Spinal cord (tissue), 10 donors: ENCODE results near the gene CLTB. TPM values are rescaled to one million over a fixed set of nuclear protein-coding genes. Genes with fewer than 3 reads are reported as not detected.

Experiments used
- DNase-seq, 6 donors: peaks; one replicate each; pipeline versions ENCODE4 v3.0.0 to v3.0.0-alpha.2; 2013 to 2015; ENCODE audit warnings: low spot score in 6 of 6, low read depth in 4 of 6
- H3K27ac ChIP-seq: one replicate; pipeline ENCODE4 v1.5.1; 2013; ENCODE audit warnings: low read depth, low read length, control low read depth
- H3K27me3 ChIP-seq: one replicate; pipeline ENCODE4 v1.6.1; 2013; ENCODE audit warnings: low read length; ENCODE audit not compliant: control insufficient read depth, insufficient read depth
- H3K36me3 ChIP-seq: one replicate; pipeline ENCODE4 v1.6.1; 2013; ENCODE audit warnings: low read length; ENCODE audit not compliant: control insufficient read depth, insufficient read depth
- H3K4me1 ChIP-seq: one replicate; pipeline ENCODE4 v1.6.1; 2013; ENCODE audit warnings: low read length; ENCODE audit not compliant: control insufficient read depth, insufficient read depth
- H3K4me3 ChIP-seq: one replicate; pipeline ENCODE4 v1.5.1; 2013; ENCODE audit warnings: low read depth, low read length, control low read depth
- H3K9me3 ChIP-seq: one replicate; pipeline ENCODE4 v1.6.1; 2013; ENCODE audit warnings: low read length; ENCODE audit not compliant: control insufficient read depth, insufficient read depth
- WGBS: methylation state at CpG from one replicate; pipeline ENCODE4 v1.1.5; 2013; ENCODE audit warnings: missing lambda C conversion rate; ENCODE audit not compliant: insufficient coverage; 5-methylcytosine and 5-hydroxymethylcytosine counted together
- polyA plus RNA-seq, 2 donors: library from polyadenylated mRNA; unstranded; fragments of 120-200 nt; gene quantifications; one replicate each; pipeline ENCODE4 v1.2.1, GENCODE V29; 2013; ENCODE audit not compliant: insufficient read length in 2 of 2
- total RNA-seq, 2 donors: library from RNA; depleted of rRNA in 1 of 2; stranded (reverse); fragments of 120-200 nt in 1 of 2; fragments of >200 nt in 1 of 2; gene quantifications; one replicate each; pipeline versions ENCODE4 v1.2.3 to v1.2.4, GENCODE V29; 2013 to 2014
- donor health status: healthy.

Gene CLTB
- total and polyA plus RNA-seq, 4 donors = 70.8 to 191 (median 160) TPM

DNA sequence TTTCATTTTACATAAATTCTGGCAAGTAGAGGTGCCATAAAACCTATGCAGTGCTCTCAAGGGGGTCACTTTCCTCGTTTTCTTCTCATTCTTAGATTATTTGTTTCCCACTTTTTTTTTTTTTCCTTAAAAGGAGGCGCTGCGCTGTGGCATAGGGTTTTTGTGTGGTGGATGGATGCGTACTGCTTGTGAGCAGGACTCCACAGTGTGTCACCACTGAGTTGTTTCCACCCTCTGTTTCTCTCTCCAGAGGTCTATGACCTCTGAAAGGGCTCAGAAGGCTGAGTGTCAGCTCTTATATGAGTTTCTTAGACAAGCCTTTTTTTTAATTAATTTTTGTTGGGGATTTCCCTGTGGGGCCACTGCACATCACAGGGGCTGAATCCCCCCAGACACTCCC, 13.6 kb upstream of the CLTB start:
- Histone ChIP-seq H3K27me3 (no peaks in the 10 kb centered on the region), H3K9me3 (peaks cover 2% of the 10 kb centered on the region), H3K4me1 (no peaks in the 10 kb centered on the region), H3K36me3 (no peaks in the 10 kb centered on the region), H3K27ac (no peak overlapping the region), H3K4me3 (no peak overlapping the region)
- peak in 1 of 6 donors; percentile 9 for DNase-seq
- WGBS = no CpG with 5 or more reads among the region's 4 CpGs

DNA sequence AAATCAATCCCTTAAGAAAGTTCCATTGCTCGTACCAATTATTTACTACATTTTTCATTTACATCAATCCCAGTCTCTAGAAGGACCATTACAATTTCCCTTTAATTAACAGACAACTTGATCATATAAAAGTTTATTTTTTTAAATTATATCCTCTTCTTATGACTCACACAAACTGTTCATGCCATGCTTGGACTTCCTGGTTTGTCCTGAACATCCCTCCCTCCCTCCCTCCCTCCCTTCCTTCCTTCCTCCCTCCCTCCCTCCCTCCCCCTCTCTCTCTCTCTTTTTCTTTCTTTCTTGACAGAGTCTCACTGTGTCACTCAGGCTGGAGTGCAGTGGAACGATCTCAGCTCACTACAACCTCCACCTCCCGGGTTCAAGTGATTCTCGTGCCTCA, 11.6 kb upstream of the CLTB start:
- Histone ChIP-seq H3K4me3 (no peak overlapping the region), H3K36me3 (no peaks in the 10 kb centered on the region), H3K27me3 (no peaks in the 10 kb centered on the region), H3K4me1 (no peaks in the 10 kb centered on the region), H3K9me3 (peaks cover 2% of the 10 kb centered on the region), H3K27ac (no peak overlapping the region)
- WGBS = 75% methylated on average over 2 of the region's 4 CpGs
- DNase-seq = no peak

DNA sequence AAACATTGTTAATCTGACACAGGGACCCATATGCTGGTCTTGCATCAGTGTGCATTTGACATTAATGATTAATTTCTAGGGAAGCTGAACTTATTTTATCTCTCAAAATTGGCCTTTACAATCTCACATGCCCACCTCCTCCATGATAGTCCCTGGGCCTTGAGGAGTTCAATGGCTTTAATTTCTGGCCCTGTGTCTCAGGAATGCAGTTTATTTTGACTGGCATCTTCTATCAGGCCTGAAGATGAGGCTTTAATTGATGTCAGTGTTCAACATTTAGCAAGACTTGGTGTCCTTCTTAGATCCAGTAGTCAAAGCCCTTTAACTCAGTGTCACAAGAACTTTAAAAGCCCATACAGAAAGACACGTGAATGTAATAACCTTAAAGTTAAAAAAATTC, 10.5 kb upstream of the CLTB start:
- no CpG with 5 or more reads among the region's 1 CpG for WGBS
- Histone ChIP-seq H3K27me3 (no peaks in the 10 kb centered on the region), H3K9me3 (peaks cover 2% of the 10 kb centered on the region), H3K27ac (no peak overlapping the region), H3K4me1 (no peaks in the 10 kb centered on the region), H3K36me3 (no peaks in the 10 kb centered on the region), H3K4me3 (no peak overlapping the region)
- DNase-seq = no peak

DNA sequence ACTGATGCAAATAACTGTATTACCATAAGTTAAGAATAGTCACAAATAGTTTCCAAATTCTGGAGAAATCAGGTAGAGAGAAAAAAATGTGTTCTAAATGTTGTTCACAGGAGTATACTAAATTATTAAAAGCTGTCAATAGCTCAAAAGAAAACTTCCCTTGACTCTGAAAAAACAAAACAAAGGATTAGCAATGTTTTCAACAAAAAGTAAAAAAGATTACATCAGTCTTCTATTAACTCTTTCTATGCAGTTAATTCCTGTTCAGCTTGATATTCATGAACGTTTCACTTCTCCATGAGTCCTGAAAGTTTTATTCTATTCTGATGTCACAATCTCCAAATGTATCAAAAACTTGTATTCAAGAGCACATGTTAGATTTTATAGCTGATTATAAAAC, 9.5 kb upstream of the CLTB start:
- Histone ChIP-seq H3K27me3 (peaks cover 2% of the 10 kb centered on the region), H3K27ac (no peak overlapping the region), H3K4me1 (no peaks in the 10 kb centered on the region), H3K36me3 (no peaks in the 10 kb centered on the region), H3K4me3 (no peak overlapping the region), H3K9me3 (peaks cover 2% of the 10 kb centered on the region)
- no CpG with 5 or more reads among the region's 1 CpG for WGBS
- DNase-seq = no peak

DNA sequence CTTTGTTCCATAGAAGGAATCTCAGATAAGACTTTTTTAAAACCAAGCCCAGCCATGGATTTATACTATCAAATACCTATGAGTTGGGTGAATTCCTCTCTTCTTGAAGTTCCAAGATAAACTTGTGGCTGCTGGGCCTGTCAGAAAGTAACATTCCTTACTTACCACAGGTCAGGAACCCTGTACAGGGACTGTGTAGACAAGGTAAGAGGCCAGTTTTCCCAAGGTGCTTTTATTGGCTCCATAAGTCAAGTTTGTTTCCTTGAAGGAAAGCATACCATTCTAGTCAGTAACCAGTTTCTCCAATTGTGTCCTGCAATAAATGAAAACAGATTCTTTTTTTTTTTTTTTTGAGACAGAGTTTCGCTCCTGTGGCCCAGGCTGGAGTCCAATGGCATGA, 8.8 kb upstream of the CLTB start:
- H3K27me3 ChIP-seq = peaks cover 4% of the 10 kb centered on the region
- H3K27ac ChIP-seq = no peak overlapping the region
- WGBS = no CpG with 5 or more reads among the region's 1 CpG
- peaks cover 2% of the 10 kb centered on the region for H3K9me3 ChIP-seq
- H3K36me3 ChIP-seq = no peaks in the 10 kb centered on the region
- H3K4me1 ChIP-seq = no peaks in the 10 kb centered on the region
- DNase-seq = no peak
- no peak overlapping the region for H3K4me3 ChIP-seq

DNA sequence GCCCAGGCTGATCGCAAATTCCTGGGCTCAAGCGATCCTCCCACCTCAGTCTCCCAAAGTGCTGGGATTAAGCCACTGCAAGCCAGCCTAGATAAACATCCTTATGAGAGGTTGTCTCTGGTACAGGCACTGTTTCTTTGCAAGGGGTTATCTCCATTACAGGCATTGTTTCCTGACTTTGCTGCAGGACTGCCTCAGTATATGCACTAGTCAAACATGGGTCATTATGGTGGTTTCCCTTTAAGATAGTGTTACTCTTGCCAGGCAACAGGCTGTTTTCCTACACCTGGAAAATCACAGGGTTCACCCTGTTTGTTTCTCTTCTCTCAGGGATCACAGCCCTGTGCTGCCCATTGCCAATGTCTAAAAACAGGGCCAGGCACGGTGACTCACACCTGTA, 7.8 kb upstream of the CLTB start:
- H3K9me3 ChIP-seq = peaks cover 2% of the 10 kb centered on the region
- H3K4me1 ChIP-seq = no peaks in the 10 kb centered on the region
- no peak for DNase-seq
- no peak overlapping the region for H3K27ac ChIP-seq
- peaks cover 4% of the 10 kb centered on the region for H3K27me3 ChIP-seq
- no peak overlapping the region for H3K4me3 ChIP-seq
- WGBS = no CpG with 5 or more reads among the region's 3 CpGs
- no peaks in the 10 kb centered on the region for H3K36me3 ChIP-seq

DNA sequence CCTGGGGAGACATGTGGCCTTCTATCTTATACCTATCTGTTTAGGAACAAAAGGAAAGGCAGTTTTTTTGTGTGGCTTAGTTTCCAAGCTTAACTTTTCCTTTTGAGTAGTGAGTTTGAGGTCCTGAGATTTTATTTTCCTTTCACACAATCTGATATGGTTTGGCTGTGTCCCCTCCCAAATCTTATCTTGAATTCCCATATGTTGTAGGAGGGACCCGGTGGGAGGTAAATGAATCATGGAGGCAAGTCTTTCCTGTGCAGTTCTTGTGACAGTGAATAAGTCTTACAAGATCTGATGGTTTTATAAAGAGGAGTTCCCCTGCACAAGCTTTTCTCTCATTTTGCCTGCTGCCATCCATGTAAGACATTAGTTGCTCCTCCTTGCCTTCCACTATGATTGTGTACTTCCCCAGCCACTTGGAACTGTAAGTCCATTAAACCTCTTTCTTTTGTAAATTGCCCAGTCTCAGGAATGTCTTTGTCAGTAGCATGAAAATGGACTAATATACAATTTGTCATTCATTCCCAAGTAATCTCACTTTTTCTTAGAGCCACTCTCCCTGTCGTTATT, 4.7 kb upstream of the CLTB start:
- H3K9me3 ChIP-seq = peaks cover 2% of the 10 kb centered on the region
- no peak overlapping the region for H3K27ac ChIP-seq
- H3K4me1 ChIP-seq = peaks cover 7% of the 10 kb centered on the region
- H3K27me3 ChIP-seq = peaks cover 4% of the 10 kb centered on the region
- WGBS = no CpG with 5 or more reads among the region's 2 CpGs
- H3K4me3 ChIP-seq = no peak overlapping the region
- DNase-seq = no peak
- H3K36me3 ChIP-seq = no peaks in the 10 kb centered on the region

DNA sequence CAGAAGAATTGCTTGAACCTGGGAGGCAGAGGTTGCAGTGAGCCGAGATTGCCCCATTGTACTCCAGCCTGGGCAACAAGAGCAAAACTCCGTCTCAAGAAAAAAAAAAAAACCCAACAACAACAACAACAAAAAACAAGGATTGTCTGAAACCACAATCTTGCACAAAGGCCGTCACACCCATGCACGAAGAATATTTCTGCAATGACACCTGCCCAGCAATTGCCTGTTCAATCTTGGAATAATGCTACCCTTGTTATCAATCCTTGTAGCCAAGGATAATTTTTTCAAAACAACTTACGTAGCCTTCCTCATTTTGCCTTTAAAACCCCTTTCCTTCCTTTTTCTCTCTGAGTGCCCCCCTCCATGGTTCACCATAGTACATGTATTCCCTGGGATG, 3.7 kb upstream of the CLTB start:
- DNase-seq = no peak
- Histone ChIP-seq H3K4me1 (peaks cover 15% of the 10 kb centered on the region), H3K36me3 (no peaks in the 10 kb centered on the region), H3K27me3 (peaks cover 4% of the 10 kb centered on the region), H3K27ac (no peak overlapping the region), H3K9me3 (no peaks in the 10 kb centered on the region), H3K4me3 (no peak overlapping the region)
- 97% methylated on average over 3 of the region's 5 CpGs for WGBS

DNA sequence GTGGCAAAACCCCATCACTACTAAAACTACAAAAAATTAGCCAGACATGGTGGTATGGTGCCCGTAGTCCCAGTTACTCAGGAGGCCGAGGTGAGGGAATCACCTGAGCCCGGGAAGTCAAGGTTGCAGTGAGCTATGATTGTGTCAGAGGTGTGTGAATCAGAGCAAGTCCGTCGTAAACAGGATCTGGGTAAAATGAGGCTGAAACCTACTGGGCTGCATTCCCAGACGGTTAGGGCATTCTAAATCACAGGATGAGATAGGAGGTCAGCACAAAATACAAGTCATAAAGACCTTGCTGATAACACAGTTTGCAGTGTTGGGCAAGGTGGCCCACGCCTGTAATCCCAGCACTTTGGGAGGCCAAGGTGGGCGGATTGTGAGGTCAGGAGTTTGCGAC, 1.9 kb upstream of the CLTB start:
- Histone ChIP-seq H3K4me3 (no peak overlapping the region), H3K9me3 (no peaks in the 10 kb centered on the region), H3K27ac (no peak overlapping the region), H3K36me3 (peaks cover 9% of the 10 kb centered on the region), H3K27me3 (peaks cover 4% of the 10 kb centered on the region), H3K4me1 (peaks cover 28% of the 10 kb centered on the region)
- DNase-seq = no peak
- 88% methylated on average over 8 of the region's 9 CpGs for WGBS

DNA sequence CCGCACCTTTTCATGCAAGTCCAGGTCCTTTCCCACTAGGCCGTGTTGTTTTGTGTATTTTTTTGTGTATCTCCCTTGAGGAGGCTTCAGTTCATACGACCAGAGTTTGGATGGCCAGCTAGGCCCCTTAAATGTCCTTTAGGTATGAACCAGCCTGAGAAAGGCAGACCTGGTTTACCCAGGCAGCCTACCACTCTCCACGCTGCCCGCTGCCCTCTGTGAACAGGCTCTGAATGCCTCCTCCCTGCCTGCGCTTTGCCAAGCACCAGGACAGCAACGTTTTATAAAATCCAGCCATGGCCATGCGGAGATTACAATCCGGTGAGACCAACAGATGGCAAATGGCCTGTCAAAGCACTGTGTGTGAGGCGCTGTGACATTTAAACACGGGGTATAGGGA, 626 bp upstream of the CLTB start:
- H3K4me1 ChIP-seq = peaks cover 31% of the 10 kb centered on the region
- 78% methylated on average over 10 of the region's 11 CpGs for WGBS
- peaks cover 9% of the 10 kb centered on the region for H3K36me3 ChIP-seq
- no peaks in the 10 kb centered on the region for H3K9me3 ChIP-seq
- peak overlapping the region; percentile 37 for H3K4me3 ChIP-seq
- peaks cover 4% of the 10 kb centered on the region for H3K27me3 ChIP-seq
- peak in 1 of 6 donors; percentile 33 for DNase-seq
- H3K27ac ChIP-seq = no peak overlapping the region
